OCI-LY7 (cell line): Measurements from ENCODE around the gene TRIM74.
"Not testable (repeated sequence)": the region's sequence is repeated elsewhere in the genome, so short reads cannot be mapped to it uniquely, and the experiment has no call there.

ENCODE experiments used
- EZH2phosphoT487 ChIP-seq: fragments of 200-600 bp; sonication (generic); IDR thresholded peaks from 2 replicates; pipeline ENCODE4 v1.6.1; 2018; ENCODE audit warnings: low read depth, borderline replicate concordance, mild to moderate bottlenecking, mixed run types, antibody characterized with exemption, low read length, moderate library complexity, mixed read lengths
- TF ChIP-seq, protein P1 (sequence below): fragments of 200-600 bp; sonication (generic); conservative IDR thresholded peaks from 2 replicates; pipeline ENCODE4 v1.5.1; 2014; ENCODE audit warnings: mild to moderate bottlenecking, antibody characterized with exemption, low read length, moderate library complexity, mixed read lengths

DNA sequence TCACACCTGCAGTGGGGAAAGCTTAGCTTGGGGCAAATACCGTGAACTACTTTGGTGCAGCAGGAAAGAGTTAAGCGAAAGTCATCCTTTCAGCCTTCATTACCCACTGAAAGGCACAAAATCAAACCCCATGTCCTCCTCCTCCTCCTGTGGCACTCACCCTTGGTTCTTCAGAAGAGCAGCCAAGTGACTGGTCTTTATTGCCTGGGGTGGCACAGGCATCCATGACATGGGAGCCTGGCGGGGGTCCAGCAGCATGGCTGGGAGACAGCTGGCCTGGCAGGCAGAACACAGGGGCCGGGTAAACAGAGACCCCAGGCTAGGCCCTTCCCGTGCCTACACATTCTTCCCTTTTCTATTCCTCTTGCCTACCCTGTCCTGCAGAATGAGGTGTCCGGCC lies 19.6 kb downstream of the TRIM74 start:
- TF ChIP-seq, protein P1, sequence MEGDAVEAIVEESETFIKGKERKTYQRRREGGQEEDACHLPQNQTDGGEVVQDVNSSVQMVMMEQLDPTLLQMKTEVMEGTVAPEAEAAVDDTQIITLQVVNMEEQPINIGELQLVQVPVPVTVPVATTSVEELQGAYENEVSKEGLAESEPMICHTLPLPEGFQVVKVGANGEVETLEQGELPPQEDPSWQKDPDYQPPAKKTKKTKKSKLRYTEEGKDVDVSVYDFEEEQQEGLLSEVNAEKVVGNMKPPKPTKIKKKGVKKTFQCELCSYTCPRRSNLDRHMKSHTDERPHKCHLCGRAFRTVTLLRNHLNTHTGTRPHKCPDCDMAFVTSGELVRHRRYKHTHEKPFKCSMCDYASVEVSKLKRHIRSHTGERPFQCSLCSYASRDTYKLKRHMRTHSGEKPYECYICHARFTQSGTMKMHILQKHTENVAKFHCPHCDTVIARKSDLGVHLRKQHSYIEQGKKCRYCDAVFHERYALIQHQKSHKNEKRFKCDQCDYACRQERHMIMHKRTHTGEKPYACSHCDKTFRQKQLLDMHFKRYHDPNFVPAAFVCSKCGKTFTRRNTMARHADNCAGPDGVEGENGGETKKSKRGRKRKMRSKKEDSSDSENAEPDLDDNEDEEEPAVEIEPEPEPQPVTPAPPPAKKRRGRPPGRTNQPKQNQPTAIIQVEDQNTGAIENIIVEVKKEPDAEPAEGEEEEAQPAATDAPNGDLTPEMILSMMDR, result not testable (repeated sequence)
- TF ChIP-seq EZH2phosphoT487, result not testable (repeated sequence)
